ENCODE data around the gene FZD2. TPM values are rescaled to one million over a fixed set of nuclear protein-coding genes. Genes with fewer than 3 reads are reported as not detected.
A peak's percentile ranks its signal among the peaks of the same experiment; 100 is the strongest.

The FZD2 gene
- total RNA-seq, 1 donor from 2014 or later: 7.4 TPM

- ATAC-seq (peak in 1 of 2 donors; percentile 23), DNase-seq (no peak)
- no peaks in the 10 kb centered on the region for H3K9me3 ChIP-seq
- H3K4me3 ChIP-seq: no peak overlapping the region
- no peaks in the 10 kb centered on the region for H3K27me3 ChIP-seq (ENCODE audit: low read depth)
- intact Hi-C loops (cut with DNase I): no loop called here
- H3K27ac ChIP-seq: no peak overlapping the region
- no peaks in the 10 kb centered on the region for H3K36me3 ChIP-seq
- no peaks in the 10 kb centered on the region for H3K4me1 ChIP-seq
- no peak for TF ChIP-seq CTCF (IDR thresholded peaks at IDR 0.05)
These were observed 50.8 kb downstream of the FZD2 start for GRCh38 chr17:44607836-44608690.

GRCh38 chr17:44608727-44609435, 51.6 kb downstream of the FZD2 start:
- intact Hi-C loops (cut with DNase I): no loop called here
- no peak for TF ChIP-seq CTCF (IDR thresholded peaks at IDR 0.05)
- DNase-seq: no peak
- H3K9me3 ChIP-seq: no peaks in the 10 kb centered on the region
- ATAC-seq: no peak
- no peak overlapping the region for H3K27ac ChIP-seq
- no peaks in the 10 kb centered on the region for H3K4me1 ChIP-seq
- no peaks in the 10 kb centered on the region for H3K36me3 ChIP-seq
- no peaks in the 10 kb centered on the region for H3K27me3 ChIP-seq (ENCODE audit: low read depth)
- H3K4me3 ChIP-seq: no peak overlapping the region

- intact Hi-C loops (cut with DNase I): no loop called here
- Histone ChIP-seq H3K27me3 (ENCODE audit: low read depth) (no peaks in the 10 kb centered on the region), H3K4me1 (no peaks in the 10 kb centered on the region), H3K27ac (no peak overlapping the region), H3K9me3 (no peaks in the 10 kb centered on the region), H3K4me3 (no peak overlapping the region), H3K36me3 (no peaks in the 10 kb centered on the region)
- ATAC-seq (no peak), DNase-seq (no peak)
- no peak for TF ChIP-seq CTCF (IDR thresholded peaks at IDR 0.05)
These were observed 53.0 kb downstream of the FZD2 start for GRCh38 chr17:44610331-44610730.

Other genes starting within 250 kb of the FZD2 start
- gene RUNDC3A, start 248.9 kb upstream of the FZD2 start, total RNA-seq: 0.38 TPM
- gene SLC25A39, start 232.7 kb upstream of the FZD2 start, total RNA-seq: 76.1 TPM
- 1,241 TPM for gene GRN, start 212.2 kb upstream of the FZD2 start, total RNA-seq
- 1.2 TPM for gene FAM171A2, start 193.6 kb upstream of the FZD2 start, total RNA-seq
- 5.2 TPM for gene ITGA2B, start 167.8 kb upstream of the FZD2 start, total RNA-seq
- gene GPATCH8, start 54.1 kb upstream of the FZD2 start, total RNA-seq: 48.3 TPM
- not detected for gene MEIOC, start 99.0 kb downstream of the FZD2 start, total RNA-seq
- gene CCDC43, start 132.3 kb downstream of the FZD2 start, total RNA-seq: 18.4 TPM
- 6.8 TPM for gene DBF4B, start 151.2 kb downstream of the FZD2 start, total RNA-seq
- 0.41 TPM for gene ADAM11, start 201.5 kb downstream of the FZD2 start, total RNA-seq